GM23248 (cell line): ENCODE results near the gene AAMDC. TPM values are rescaled to one million over a fixed set of nuclear protein-coding genes. Genes with fewer than 3 reads are reported as not detected.
A peak's percentile ranks its signal among the peaks of the same experiment; 100 is the strongest.

Experiments used
- DNase-seq: peaks from one replicate; pipeline ENCODE4 v3.0.0-alpha.2; 2015
- H2AFZ ChIP-seq: fragments of 200-600 bp; sonication (generic); 2 replicates; pipeline ENCODE4 v1.6.1; 2016; ENCODE audit warnings: antibody characterized with exemption
- H3F3A ChIP-seq: fragments of 200-600 bp; sonication (generic); 2 replicates; pipeline ENCODE4 v1.6.1; 2016; ENCODE audit warnings: mild to moderate bottlenecking, antibody characterized with exemption, mixed run types; ENCODE audit not compliant: insufficient read depth
- H3K27ac ChIP-seq: fragments of 200-600 bp; sonication (generic); 2 replicates; pipeline ENCODE4 v1.5.1; 2016; ENCODE audit warnings: mild to moderate bottlenecking
- H3K27me3 ChIP-seq: fragments of 200-600 bp; sonication (generic); replicated peaks from 2 replicates; pipeline ENCODE4 v1.6.1; 2016; ENCODE audit warnings: mild to moderate bottlenecking; ENCODE audit not compliant: insufficient read depth
- H3K36me3 ChIP-seq: fragments of 200-600 bp; sonication (generic); 2 replicates; pipeline ENCODE4 v1.6.1; 2016; ENCODE audit warnings: low read depth, mild to moderate bottlenecking
- H3K4me1 ChIP-seq: fragments of 200-600 bp; sonication (generic); 2 replicates; pipeline ENCODE4 v1.6.1; 2016; ENCODE audit warnings: mild to moderate bottlenecking; ENCODE audit not compliant: insufficient read depth
- H3K4me2 ChIP-seq: fragments of 200-600 bp; sonication (generic); one replicate; pipeline ENCODE4 v1.6.1; 2016; ENCODE audit warnings: mild to moderate bottlenecking; ENCODE audit not compliant: unreplicated experiment
- H3K4me3 ChIP-seq: fragments of 200-600 bp; sonication (generic); 2 replicates; pipeline ENCODE4 v1.5.1; 2016; ENCODE audit warnings: mild to moderate bottlenecking
- H3K79me2 ChIP-seq: fragments of 200-600 bp; sonication (generic); 2 replicates; pipeline ENCODE4 v1.6.1; 2016; ENCODE audit warnings: mild to moderate bottlenecking; ENCODE audit not compliant: insufficient read depth
- H3K9ac ChIP-seq: fragments of 200-600 bp; sonication (generic); 2 replicates; pipeline ENCODE4 v1.6.1; 2016; ENCODE audit warnings: mild to moderate bottlenecking
- H3K9me2 ChIP-seq: fragments of 200-600 bp; sonication (generic); 2 replicates; pipeline ENCODE4 v1.6.1; 2016; ENCODE audit warnings: mixed run types, mild to moderate bottlenecking, moderate library complexity; ENCODE audit not compliant: insufficient read depth
- H3K9me3 ChIP-seq: fragments of 200-600 bp; sonication (generic); one replicate; pipeline ENCODE4 v1.6.1; 2017; ENCODE audit warnings: low read depth
- H4K20me1 ChIP-seq: fragments of 200-600 bp; sonication (generic); 2 replicates; pipeline ENCODE4 v1.6.0; 2016; ENCODE audit not compliant: insufficient read depth
- EZH2 ChIP-seq: fragments of 200-600 bp; sonication (generic); IDR thresholded peaks from 2 replicates; pipeline ENCODE4 v1.6.1; 2018; ENCODE audit warnings: antibody characterized with exemption, mild to moderate bottlenecking; ENCODE audit not compliant: insufficient read depth, poor library complexity, severe bottlenecking
- EZH2phosphoT487 ChIP-seq: fragments of 200-600 bp; sonication (generic); IDR thresholded peaks from 2 replicates; pipeline ENCODE4 v1.6.1; 2018; ENCODE audit warnings: antibody characterized with exemption, moderate library complexity, mild to moderate bottlenecking, low read depth; ENCODE audit not compliant: insufficient read depth
- WGBS, 2 experiments: methylation state at CpG; one replicate each; pipeline ENCODE4 v1.1.6; 2015 to 2017; ENCODE audit warnings: low lambda C conversion rate in 2 of 2, low coverage in 1 of 2; ENCODE audit errors: missing lambda C conversion rate in 2 of 2; 5-methylcytosine and 5-hydroxymethylcytosine counted together
- in situ Hi-C: fragments of 300-500 bp; cut with MboI; formaldehyde crosslinking; loops from 2 replicates; pipeline ENCODE4 v1.15.0; 2020
- polyA plus RNA-seq: library from polyadenylated mRNA; unstranded; fragments of >200 nt; fragmentation: Nextera tagmentation; extraction: Ambion mirVana; gene quantifications from 2 replicates; pipeline ENCODE4 v1.2.1, GENCODE V29; 2016
- total RNA-seq: library from RNA; depleted of rRNA; stranded (reverse); fragments of >200 nt; shearing (Covaris generic); gene quantifications from 2 replicates; pipeline ENCODE4 v1.2.3, GENCODE V29; 2014

The AAMDC gene
- total and polyA plus RNA-seq, 2 experiments from 2014 or later = 7.3 to 55.2 TPM

GRCh38 chr11:77866336-77866735 is 45.4 kb downstream of the AAMDC start:
- Histone ChIP-seq H3K9me3 (no peaks in the 10 kb centered on the region), H3F3A (peaks cover 29% of the 10 kb centered on the region), H3K4me2 (no peak overlapping the region), H4K20me1 (no peaks in the 10 kb centered on the region), H3K36me3 (no peaks in the 10 kb centered on the region), H3K27ac (peak overlapping the region; percentile 28; the same call in 1 of the 2 replicates), H2AFZ (0 out of 2 replicates have a peak overlapping the region, but pooled peaks have one; percentile 36), H3K9me2 (no peaks in the 10 kb centered on the region), H3K4me1 (peaks cover 14% of the 10 kb centered on the region), H3K4me3 (no peak overlapping the region), H3K79me2 (no peaks in the 10 kb centered on the region), H3K27me3 (no peaks in the 10 kb centered on the region), H3K9ac (no peak overlapping the region)
- WGBS, 2 experiments = 100% methylated on average over 1 of the region's 1 CpG
- peak; percentile 10 for DNase-seq
- in situ Hi-C loops = no loop called here
- no peak for TF ChIP-seq EZH2phosphoT487
- TF ChIP-seq EZH2 = no peak

GRCh38 chr11:77868744-77869143 is 47.8 kb downstream of the AAMDC start:
- Histone ChIP-seq H3K4me3 (no peak overlapping the region), H3F3A (peaks cover 29% of the 10 kb centered on the region), H3K36me3 (no peaks in the 10 kb centered on the region), H4K20me1 (no peaks in the 10 kb centered on the region), H3K4me1 (peaks cover 14% of the 10 kb centered on the region), H3K27me3 (no peaks in the 10 kb centered on the region), H3K9me2 (no peaks in the 10 kb centered on the region), H3K9me3 (no peaks in the 10 kb centered on the region), H3K27ac (no peak overlapping the region), H3K9ac (no peak overlapping the region), H3K4me2 (no peak overlapping the region), H2AFZ (no peak overlapping the region), H3K79me2 (no peaks in the 10 kb centered on the region)
- no peak for DNase-seq
- WGBS, 2 experiments = 86 to 96% methylated on average over 4 of the region's 4 CpGs
- in situ Hi-C loops = no loop called here
- TF ChIP-seq EZH2phosphoT487 (no peak), EZH2 (no peak)

- no peak for TF ChIP-seq EZH2
- no peak for TF ChIP-seq EZH2phosphoT487
- H3K36me3 ChIP-seq = no peaks in the 10 kb centered on the region
- H4K20me1 ChIP-seq = no peaks in the 10 kb centered on the region
- DNase-seq = no peak
- no peak overlapping the region for H3K9ac ChIP-seq
- in situ Hi-C loops = no loop called here
- peaks cover 9% of the 10 kb centered on the region for H3F3A ChIP-seq
- H3K9me3 ChIP-seq = no peaks in the 10 kb centered on the region
- no peak overlapping the region for H3K4me3 ChIP-seq
- H3K9me2 ChIP-seq = no peaks in the 10 kb centered on the region
- 98% methylated on average over 3 of the region's 3 CpGs for WGBS, 2 experiments
- H3K4me1 ChIP-seq = peaks cover 9% of the 10 kb centered on the region
- no peak overlapping the region for H3K27ac ChIP-seq
- H3K4me2 ChIP-seq = no peak overlapping the region
- H3K27me3 ChIP-seq = no peaks in the 10 kb centered on the region
- no peak overlapping the region for H2AFZ ChIP-seq
- no peaks in the 10 kb centered on the region for H3K79me2 ChIP-seq
Observed at GRCh38 chr11:77871855-77872254, 50.9 kb downstream of the AAMDC start.

- Histone ChIP-seq H3K36me3 (peaks cover 3% of the 10 kb centered on the region; the same call in 1 of the 2 replicates), H3K9ac (no peak overlapping the region), H3K4me3 (no peak overlapping the region), H3K79me2 (no peaks in the 10 kb centered on the region), H4K20me1 (no peaks in the 10 kb centered on the region), H3F3A (peaks cover under 1% of the 10 kb centered on the region; the same call in 1 of the 2 replicates), H2AFZ (no peak overlapping the region), H3K9me2 (no peaks in the 10 kb centered on the region), H3K27me3 (no peaks in the 10 kb centered on the region), H3K4me2 (no peak overlapping the region), H3K4me1 (peaks cover 14% of the 10 kb centered on the region), H3K9me3 (no peaks in the 10 kb centered on the region), H3K27ac (no peak overlapping the region)
- no peak for DNase-seq
- in situ Hi-C loops = no loop called here
- whole genome bisulfite sequencing, 2 experiments = 93 to 96% methylated on average over 1 of the region's 1 CpG
- TF ChIP-seq EZH2 (no peak), EZH2phosphoT487 (no peak)
Observed at GRCh38 chr11:77873345-77873744, 52.4 kb downstream of the AAMDC start.

- Histone ChIP-seq H3K9ac (no peak overlapping the region), H3K4me1 (peaks cover 18% of the 10 kb centered on the region), H3K79me2 (no peaks in the 10 kb centered on the region), H3F3A (peaks cover 9% of the 10 kb centered on the region; the same call in 1 of the 2 replicates), H4K20me1 (no peaks in the 10 kb centered on the region), H3K27me3 (no peaks in the 10 kb centered on the region), H3K9me2 (no peaks in the 10 kb centered on the region), H3K36me3 (peaks cover 3% of the 10 kb centered on the region; the same call in 1 of the 2 replicates), H2AFZ (no peak overlapping the region), H3K27ac (no peak overlapping the region), H3K9me3 (no peaks in the 10 kb centered on the region), H3K4me2 (peak overlapping the region; percentile 16), H3K4me3 (no peak overlapping the region)
- in situ Hi-C loops = no loop called here
- TF ChIP-seq EZH2 = no peak
- TF ChIP-seq EZH2phosphoT487 = no peak
- peak; percentile 26 for DNase-seq
- WGBS, 2 experiments = 98 to 99% methylated on average over 3 of the region's 3 CpGs
Observed at GRCh38 chr11:77874206-77874605, 53.3 kb downstream of the AAMDC start.
